ENCODE data around the gene GNAS.

GNAS gene

GRCh38 chr20:58855506-58856389, 3.2 kb downstream of the GNAS start:
- peak; percentile 41 for ATAC-seq (ENCODE audit: low read depth)

GRCh38 chr20:58863044-58863790, 10.7 kb downstream of the GNAS start:
- Histone ChIP-seq H3K27me3 (ENCODE audit: insufficient read depth, poor library complexity, severe bottlenecking) (peaks cover 49% of the 10 kb centered on the region), H3K4me3 (ENCODE audit: severe bottlenecking) (no peak overlapping the region), H3K4me1 (ENCODE audit: insufficient read depth, poor library complexity, severe bottlenecking) (no peaks in the 10 kb centered on the region), H3K9me3 (ENCODE audit: severe bottlenecking) (no peaks in the 10 kb centered on the region), H3K27ac (ENCODE audit: poor library complexity, severe bottlenecking) (no peak overlapping the region), H3K36me3 (ENCODE audit: low read depth) (no peaks in the 10 kb centered on the region)
- TF ChIP-seq, protein P1, sequence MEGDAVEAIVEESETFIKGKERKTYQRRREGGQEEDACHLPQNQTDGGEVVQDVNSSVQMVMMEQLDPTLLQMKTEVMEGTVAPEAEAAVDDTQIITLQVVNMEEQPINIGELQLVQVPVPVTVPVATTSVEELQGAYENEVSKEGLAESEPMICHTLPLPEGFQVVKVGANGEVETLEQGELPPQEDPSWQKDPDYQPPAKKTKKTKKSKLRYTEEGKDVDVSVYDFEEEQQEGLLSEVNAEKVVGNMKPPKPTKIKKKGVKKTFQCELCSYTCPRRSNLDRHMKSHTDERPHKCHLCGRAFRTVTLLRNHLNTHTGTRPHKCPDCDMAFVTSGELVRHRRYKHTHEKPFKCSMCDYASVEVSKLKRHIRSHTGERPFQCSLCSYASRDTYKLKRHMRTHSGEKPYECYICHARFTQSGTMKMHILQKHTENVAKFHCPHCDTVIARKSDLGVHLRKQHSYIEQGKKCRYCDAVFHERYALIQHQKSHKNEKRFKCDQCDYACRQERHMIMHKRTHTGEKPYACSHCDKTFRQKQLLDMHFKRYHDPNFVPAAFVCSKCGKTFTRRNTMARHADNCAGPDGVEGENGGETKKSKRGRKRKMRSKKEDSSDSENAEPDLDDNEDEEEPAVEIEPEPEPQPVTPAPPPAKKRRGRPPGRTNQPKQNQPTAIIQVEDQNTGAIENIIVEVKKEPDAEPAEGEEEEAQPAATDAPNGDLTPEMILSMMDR (IDR thresholded peaks at IDR 0.05; ENCODE audit: poor library complexity, severe bottlenecking): no peak
- DNase-seq (ENCODE audit: low spot score) (no peak), ATAC-seq (ENCODE audit: low read depth) (no peak)

More at GRCh38 chr20:58855506-58856389, 3.2 kb downstream of the GNAS start:
- no peaks in the 10 kb centered on the region for H3K36me3 ChIP-seq (ENCODE audit: low read depth)
- H3K27ac ChIP-seq (ENCODE audit: poor library complexity, severe bottlenecking): no peak overlapping the region
- TF ChIP-seq, protein P1 (IDR thresholded peaks at IDR 0.05; ENCODE audit: poor library complexity, severe bottlenecking): no peak
- H3K4me1 ChIP-seq (ENCODE audit: insufficient read depth, poor library complexity, severe bottlenecking): no peaks in the 10 kb centered on the region
- H3K27me3 ChIP-seq (ENCODE audit: insufficient read depth, poor library complexity, severe bottlenecking): peaks cover 84% of the 10 kb centered on the region
- no peaks in the 10 kb centered on the region for H3K9me3 ChIP-seq (ENCODE audit: severe bottlenecking)
- DNase-seq (ENCODE audit: low spot score): no peak
- peak overlapping the region; percentile 11 for H3K4me3 ChIP-seq (ENCODE audit: severe bottlenecking)

- no peaks in the 10 kb centered on the region for H3K4me1 ChIP-seq (ENCODE audit: insufficient read depth, poor library complexity, severe bottlenecking)
- H3K4me3 ChIP-seq (ENCODE audit: severe bottlenecking): no peak overlapping the region
- DNase-seq (ENCODE audit: low spot score) (no peak), ATAC-seq (ENCODE audit: low read depth) (peak; percentile 49; the same call in 2 of the 3 replicates)
- no peak overlapping the region for H3K27ac ChIP-seq (ENCODE audit: poor library complexity, severe bottlenecking)
- H3K27me3 ChIP-seq (ENCODE audit: insufficient read depth, poor library complexity, severe bottlenecking): peaks cover 38% of the 10 kb centered on the region
- TF ChIP-seq, protein P1 (IDR thresholded peaks at IDR 0.05; ENCODE audit: poor library complexity, severe bottlenecking): peak; percentile 82
- H3K9me3 ChIP-seq (ENCODE audit: severe bottlenecking): no peaks in the 10 kb centered on the region
- no peaks in the 10 kb centered on the region for H3K36me3 ChIP-seq (ENCODE audit: low read depth)
Measured at GRCh38 chr20:58864346-58864745, 11.8 kb downstream of the GNAS start.

DNA sequence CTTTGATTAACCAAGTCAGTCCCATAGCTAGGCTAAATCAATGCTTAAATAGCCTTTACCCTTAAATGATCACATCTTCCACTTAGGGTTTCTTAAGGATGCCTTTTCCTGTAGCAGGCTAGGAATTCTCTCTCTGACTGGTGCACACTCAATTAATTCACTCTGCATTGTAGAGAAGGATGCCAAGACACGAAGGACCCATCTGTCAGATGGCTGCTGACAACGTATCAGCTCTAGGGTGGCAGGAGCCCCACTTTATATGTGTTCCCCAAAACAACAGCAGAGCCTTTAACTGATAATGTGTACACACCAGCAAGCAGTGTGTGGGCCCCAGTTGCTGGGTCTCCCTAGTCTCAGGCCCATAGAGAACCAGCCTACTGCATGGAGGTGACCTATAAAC, 13.3 kb downstream of the GNAS start:
- Histone ChIP-seq H3K4me1 (ENCODE audit: insufficient read depth, poor library complexity, severe bottlenecking) (no peaks in the 10 kb centered on the region), H3K4me3 (ENCODE audit: severe bottlenecking) (no peak overlapping the region), H3K27ac (ENCODE audit: poor library complexity, severe bottlenecking) (no peak overlapping the region), H3K27me3 (ENCODE audit: insufficient read depth, poor library complexity, severe bottlenecking) (peaks cover 27% of the 10 kb centered on the region), H3K36me3 (ENCODE audit: low read depth) (no peaks in the 10 kb centered on the region), H3K9me3 (ENCODE audit: severe bottlenecking) (no peaks in the 10 kb centered on the region)
- ATAC-seq (ENCODE audit: low read depth) (no peak), DNase-seq (ENCODE audit: low spot score) (no peak)
- TF ChIP-seq, protein P1 (IDR thresholded peaks at IDR 0.05; ENCODE audit: poor library complexity, severe bottlenecking): no peak

Measured in RWPE2 (cell line).